Bone marrow (tissue), 2 donors: ENCODE results near the gene KCNQ1.

Experiments
- DNase-seq, 2 donors: peaks; one replicate each; lab custom pipeline; 2025; lab: John Stamatoyannopoulos, UW

KCNQ1 gene

DNA sequence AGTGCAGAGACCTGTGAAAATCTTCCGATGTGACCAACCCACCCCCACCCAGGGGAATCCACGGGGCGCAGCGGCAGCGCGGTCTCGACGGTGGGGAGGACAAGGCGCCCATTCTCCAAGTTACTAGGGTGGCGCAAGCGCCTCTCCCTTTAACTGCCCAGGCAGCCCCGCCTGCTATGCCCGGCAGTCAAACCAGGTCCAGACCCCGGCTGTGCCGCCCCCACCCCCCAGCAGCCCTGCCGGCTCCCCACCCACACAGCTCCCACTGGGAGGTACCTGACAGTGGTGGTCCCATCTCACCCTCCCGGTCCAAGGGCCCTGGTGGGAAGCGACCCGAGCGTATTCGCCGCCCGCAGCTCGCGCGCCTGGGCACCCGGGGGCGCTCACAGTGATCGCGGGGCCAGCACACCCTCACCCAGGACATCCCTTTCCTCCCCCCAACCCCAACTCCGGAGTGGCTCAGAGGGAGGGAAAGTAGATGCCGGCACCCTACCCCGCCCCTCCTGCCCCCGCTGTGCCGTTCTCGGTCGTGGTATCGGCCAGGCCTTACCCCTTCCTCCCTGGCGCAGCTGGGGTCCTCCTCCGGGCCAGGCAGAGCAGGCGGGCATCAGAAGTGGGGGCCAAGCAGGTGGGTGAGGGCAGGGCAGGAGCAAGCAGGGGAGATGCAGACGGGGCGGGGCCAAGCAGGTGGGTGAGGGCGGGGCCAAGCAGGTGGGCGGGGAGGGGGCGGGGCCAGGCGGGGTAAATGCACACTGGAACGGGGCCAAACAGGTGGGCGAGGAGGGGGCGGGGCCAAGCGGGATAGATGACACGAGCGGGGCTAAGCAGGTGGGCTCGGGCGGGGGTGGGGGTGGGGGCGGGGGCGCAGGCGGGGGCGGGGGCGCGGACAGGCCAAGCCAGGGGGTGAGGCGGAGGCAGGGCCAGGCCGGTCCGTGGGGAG, 657 bp upstream of the KCNQ1 start, which contains the start of gene TRPM5:
Gene TRPM5 (minus strand): TSS at position 634 of the 940 bp plus-strand sequence. CDS start 21,478 bp downstream, outside the sequence.
- no peak for DNase-seq

DNA sequence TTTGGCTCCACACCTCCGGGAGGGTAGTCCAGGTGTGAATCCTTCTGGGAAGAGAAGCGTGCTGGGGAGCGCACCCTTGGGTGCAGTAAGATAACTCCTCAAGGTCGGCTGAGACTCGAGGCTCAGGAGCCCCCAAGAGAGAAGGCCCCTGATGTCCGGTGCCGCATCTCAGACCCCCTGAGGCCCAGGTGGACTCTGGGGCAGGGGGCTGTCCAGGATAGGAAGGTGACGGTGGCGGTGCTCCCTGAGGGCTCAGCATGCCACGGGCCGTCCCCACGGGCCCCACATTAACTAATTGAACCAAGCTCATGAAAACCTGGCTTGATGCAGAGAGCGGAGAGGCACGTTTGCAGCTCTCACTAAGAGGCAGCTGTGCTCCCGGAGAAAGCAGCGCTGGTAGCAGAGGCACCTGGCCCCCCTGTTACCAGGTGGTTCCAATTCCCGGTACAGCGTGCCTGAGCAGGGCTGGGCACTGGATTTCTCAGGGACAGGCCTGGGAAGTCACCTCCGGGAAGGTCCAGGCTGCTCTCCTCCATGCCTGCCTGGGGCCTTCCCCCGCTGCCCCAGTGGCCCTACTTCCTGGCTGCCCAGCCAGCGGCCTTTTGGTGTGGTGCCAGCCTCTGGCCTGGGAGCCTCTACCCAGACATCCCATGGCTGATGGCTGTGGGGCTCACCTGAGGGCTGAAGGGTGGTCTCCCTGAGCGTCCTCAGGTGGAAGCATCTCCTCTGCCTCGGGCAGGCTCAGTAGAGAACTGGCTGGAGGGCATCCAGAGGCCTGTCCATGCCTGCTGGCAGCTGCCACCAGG, 1.1 kb downstream of the KCNQ1 start:
- no peak for DNase-seq

DNA sequence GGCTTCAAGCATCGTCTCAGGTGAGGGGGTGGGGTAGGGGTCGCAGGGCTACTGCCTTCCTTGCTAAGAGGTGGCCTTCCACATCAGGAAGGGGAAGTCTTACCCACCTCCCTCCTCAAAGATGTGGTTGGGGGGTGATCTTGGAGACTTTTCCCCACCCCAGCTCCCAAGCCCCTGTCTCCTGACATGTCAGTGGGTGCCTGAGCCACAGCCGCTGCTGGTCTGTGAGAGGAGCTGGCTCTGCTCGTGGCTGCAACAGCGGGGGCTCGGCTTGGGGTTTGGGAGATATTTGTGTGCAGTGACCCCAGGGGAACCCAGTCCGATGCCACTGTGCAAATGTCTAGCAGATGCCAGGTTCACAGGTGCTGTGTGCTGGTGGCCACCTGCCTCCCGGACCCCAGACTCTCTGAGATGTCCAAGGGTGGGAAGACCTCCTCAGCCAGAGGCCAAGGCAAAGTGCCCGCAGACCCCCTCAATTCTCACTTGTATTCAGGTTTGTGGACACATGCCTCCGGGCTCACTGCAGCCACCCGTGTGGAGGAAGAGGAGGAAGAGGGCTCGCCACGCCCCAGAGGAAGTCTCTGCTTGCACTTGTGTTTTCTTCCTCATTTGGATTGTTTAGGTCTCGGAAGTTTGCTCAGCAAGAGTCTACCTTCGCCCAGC, 1.9 kb downstream of the KCNQ1 start:
- DNase-seq, result peak in 1 of 2 donors; percentile 19

DNA sequence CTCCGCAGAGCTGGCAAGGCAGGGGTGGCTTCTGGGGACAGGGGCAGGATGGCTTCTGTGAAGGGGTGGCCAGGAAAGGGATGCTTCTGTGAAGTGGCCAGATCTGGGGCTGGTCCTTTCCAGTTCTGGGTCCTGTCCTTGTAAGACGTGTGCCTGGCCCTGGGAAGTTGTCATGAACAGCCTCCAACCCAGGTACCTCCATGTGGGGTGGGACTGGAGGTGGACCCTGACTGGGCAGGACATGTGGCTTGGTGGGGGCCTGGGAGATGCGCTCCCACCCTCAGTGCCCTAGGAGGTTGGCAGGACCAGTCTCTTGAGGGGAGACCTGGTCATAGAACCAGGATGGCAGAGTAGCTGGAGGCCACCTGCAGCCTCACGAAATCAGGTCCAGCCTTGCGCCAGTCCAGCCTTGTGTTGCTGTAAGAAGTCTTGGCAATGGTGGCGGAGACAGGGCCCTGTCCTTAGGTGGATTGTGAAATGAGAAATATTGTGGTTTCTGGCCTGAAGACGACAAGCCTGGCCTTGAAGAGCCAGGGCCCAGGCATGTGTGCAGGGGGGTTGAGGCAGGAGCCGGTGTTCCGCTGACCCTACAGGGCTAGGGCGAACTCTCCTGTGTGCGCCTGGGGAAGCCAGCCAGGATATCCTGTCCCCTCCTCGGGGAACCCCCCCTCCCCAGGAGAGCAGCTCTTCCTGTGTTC, 2.6 kb downstream of the KCNQ1 start:
- no peak for DNase-seq

DNA sequence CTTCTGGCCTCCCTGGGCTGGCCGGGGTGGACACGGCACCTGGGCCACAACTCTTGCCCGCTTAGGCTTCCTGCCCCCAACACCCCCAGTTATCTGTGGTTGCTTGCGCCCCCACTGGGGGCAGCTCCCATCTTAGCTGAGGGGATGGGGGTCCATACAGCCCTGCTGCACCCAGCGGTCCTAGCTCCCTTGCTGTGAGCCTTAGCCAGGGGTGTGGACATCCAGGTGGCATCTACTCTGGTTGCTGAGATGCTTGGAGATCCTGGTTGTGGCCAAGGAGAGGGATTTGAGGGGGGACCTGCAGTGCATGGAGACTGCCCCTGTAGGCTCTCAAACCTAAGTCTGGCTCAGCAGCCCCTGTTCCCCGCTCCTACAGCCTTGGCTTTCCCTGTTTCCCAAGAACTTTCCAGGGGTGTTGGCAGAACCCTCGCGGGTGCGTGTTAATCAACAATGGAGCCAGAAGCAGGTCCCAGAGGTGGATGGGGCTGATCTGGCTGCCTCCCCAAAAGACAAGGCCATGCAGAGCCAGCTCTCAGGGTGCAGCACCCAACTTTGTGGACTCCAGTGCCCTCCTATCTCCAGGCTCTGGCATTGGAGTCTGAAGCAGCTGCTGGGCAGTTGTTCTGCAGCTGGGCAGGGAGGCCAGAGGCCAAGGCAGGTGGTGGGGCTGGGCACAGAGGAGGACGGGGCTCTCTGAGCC, 3.3 kb downstream of the KCNQ1 start:
- no peak for DNase-seq

DNA sequence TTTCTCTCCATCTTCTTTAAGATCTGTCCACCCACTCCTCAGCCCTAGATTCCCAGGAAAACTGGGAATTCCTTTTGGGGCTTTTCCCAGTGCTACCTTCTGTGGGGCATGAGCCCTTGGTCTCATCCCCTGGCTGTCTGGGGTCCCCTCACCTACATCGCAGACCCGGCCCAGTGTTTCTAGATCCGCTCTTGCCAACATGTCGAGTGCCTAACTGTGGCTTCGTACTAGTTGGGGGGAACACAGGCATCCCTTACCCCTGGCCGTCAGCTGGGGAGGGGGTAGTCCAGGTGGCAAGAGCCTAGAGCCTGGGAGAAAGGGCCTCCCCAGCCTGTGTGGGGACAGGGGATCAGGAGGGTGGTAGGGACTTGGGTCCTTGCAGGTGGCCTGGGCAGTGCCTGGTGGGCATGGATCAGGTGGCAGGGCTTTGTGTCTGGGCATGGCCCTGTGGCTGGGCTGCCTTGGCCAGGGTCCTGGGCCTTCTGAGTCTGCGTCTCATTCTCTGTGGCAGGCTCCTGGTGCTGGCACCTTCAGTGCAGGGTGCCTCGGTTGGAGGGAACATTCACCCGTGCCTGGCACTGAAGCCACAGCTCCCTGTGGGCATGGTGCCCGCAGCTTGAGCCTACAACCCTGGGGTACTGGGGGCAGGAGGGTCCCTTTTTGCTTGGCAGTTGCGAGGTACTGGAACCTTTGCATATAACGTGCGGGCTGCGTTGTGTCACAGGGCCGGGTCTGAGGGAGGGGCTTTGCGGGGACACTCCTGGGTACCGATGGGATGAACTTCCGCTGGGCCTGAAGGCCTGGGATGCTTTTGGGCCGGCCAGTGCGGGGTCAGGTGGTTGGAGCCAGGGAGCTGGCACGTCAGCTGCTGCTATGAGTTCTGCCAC, 4.1 kb downstream of the KCNQ1 start:
- DNase-seq, result no peak

DNA sequence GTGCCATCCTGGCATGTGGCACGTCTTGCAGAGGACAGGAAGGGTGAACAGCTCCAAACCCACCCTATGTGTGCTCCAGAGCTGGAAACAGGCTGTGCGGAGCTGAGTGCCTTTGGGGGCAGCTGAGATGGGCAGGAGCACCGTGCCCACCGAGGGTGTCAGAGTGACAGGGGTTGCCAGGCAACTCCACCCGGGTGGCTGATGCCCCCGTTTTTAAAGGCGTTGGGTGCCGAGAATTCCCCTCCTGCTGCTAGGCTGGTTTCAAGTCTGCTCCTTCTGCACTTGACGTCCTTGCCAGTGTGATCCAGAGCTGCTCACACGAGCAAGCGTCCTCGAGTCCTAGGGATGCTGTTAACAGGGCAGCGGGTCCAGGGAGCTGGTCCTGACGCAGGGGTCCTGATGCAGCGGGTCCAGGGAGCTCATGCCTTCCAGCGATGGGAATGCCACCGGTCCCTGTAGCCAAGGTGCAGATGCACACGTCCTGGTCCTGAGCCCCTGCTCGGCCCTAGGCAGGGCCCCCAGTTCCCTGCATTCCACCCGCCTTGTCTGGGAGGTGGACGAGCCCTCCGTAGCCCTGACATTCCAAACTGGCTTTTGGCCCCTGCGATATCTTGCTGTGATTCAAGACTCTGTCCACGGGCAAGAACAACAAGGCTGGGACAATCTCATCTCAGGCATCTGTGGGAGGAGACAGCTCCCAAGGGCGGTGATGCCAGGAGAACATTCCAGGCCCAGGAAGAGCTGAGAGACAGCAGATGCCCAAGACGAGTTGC, 4.9 kb downstream of the KCNQ1 start:
- no peak for DNase-seq

GRCh38 chr11:2450321-2451041, 5.7 kb downstream of the KCNQ1 start:
- no peak for DNase-seq

- DNase-seq, result no peak
Measured at GRCh38 chr11:2451336-2451735, 6.5 kb downstream of the KCNQ1 start.

DNA sequence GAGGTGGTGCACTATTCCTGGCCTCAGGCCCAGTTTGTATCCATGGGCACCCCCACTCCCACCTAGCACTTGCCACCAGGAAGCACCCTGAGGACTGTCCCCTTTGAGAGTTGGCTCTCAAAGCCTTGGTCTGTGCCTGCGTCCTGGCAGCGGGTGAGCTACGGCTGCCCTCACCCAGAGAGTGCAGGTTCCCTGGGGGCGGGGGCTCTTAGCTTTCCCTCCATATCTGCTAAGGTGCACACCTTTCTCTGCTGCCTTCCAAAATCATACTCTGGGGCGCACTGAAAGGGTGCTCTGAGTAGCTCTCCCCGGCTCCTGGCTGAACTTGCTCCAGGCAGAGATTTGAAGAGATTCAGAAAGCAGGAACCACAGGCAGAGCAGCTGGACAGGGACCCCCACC, 7.1 kb downstream of the KCNQ1 start:
- no peak for DNase-seq

- no peak for DNase-seq
Measured at GRCh38 chr11:2452321-2453012, 7.7 kb downstream of the KCNQ1 start.

DNA sequence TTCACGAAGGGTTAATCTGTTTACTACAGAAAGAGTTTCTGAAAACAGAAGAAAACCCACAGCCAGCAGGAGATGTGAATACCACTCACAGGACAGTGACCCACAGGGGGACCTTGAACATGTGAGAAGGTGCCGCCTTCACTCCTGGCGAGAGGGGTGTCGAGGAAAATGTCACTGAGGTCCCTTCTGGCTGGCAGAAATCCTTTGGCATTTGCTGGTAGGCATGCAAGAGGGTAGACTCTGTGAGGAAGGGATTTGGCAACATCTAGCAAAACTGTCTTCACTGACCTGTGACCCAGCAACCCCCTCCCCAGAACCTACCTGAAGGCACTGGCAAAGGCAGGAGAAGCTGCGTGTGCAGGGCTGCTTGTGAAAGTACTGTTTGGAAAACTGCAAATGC, 8.6 kb downstream of the KCNQ1 start:
- no peak for DNase-seq

DNA sequence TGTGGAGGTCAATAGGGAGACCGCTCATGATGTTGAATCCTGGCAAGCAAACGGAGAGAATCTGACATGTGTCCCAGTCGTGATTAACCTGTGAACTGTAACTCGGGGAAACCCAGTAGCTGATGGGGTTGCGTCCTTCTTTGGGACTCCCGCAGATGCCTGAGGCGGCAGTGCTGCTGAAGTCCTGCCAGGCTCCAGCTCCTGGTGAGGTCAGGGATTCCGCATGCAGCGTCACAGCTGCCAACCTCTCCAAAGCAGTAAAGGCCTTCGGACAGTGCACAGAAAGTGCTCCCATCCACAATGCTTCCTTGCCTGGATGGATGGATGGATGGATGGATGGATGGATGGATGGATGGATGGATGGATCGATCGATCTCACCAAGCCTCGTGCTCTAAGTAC, 13.5 kb downstream of the KCNQ1 start:
- DNase-seq, result no peak

DNA sequence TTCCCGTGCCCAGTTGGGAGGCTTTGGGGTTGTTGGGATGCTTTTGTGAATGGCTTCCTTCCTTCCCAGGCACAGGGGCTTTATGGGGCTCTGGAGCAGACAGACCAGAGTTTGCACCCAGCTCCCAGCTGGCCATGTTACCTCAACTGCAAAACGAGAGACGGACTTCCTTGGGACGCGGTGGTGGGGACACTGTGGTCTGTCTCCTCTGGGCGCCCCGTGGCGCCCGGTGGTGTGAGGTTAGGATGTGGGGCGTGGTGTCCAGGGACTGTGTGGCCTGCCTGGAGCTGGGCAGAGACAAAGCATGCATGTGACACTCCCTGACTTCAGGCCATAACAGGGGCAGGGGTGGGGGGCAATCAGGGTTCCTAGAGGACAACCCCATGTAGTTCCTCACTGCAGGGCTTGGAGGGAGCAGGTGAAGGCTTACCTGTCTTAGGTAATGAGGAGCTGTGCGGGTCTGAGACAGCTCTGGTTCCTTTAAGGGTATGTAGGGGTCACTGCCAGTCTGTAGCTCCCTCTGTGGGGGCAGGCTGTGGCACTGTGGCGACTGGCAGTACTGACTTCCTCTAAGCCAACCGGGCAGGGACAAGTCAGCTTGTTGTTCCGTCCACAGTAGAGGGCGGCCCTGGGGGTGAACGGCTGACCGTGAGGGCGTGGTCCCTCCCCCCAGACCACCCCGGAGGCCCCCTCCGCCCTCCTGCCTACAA, 14.4 kb downstream of the KCNQ1 start:
- no peak for DNase-seq

DNA sequence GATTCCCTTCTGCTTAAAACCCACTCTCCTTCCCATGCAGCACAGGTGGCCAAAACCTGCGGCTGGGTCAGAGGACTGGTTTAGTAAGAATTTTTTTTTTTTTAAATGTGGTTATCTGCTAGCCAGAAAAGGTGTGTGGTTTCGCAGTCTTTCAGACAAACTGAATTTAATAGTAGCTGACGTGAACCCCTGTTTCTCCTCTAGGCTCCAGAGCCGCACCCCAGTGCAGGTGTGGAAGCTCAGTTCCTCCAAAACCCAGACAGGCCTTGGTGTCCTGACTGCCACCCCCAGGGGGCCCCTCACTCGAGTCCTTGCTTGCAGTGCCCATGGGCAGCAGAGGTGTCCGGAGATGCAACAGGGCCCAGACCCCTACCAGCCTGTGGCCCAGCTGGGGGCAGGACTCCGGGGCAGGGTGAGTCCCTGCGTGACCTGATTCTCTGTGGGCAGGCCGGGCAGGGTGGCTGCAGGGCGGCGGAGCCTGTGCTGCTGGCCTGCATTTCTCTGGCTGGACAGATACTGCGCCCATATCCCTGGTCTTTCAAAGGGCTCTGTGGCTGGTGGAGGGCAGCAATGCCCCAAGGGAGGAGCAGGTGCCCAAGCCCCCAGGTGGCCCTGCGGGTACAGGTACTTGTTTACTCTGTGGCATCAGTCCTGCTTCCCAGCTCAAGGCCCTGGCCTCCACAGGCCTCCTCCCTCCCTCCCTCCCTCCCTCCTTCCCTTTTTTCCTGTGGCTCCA, 15.2 kb downstream of the KCNQ1 start:
- DNase-seq, result no peak

GRCh38 chr11:2460540-2461252, 15.9 kb downstream of the KCNQ1 start:
- no peak for DNase-seq
